Mesenchymal stem cell (in vitro differentiated cells and primary cell): ENCODE data around the gene ZNF621.
A peak's percentile ranks its signal among the peaks of the same experiment; 100 is the strongest.

Source experiments
- DNase-seq: peaks from one replicate; pipeline ENCODE4 v3.0.0-alpha.2; 2013
- H2AFZ ChIP-seq: one replicate; pipeline ENCODE4 v1.6.1; 2013; ENCODE audit warnings: low read depth, mild to moderate bottlenecking, control low read depth, inconsistent platforms, low read length, moderate library complexity
- H2AK5ac ChIP-seq: 2 replicates; pipeline ENCODE4 v1.6.1; 2013; ENCODE audit warnings: low read length, moderate library complexity, mild to moderate bottlenecking, inconsistent platforms; ENCODE audit not compliant: severe bottlenecking
- H2BK120ac ChIP-seq: one replicate; pipeline ENCODE4 v1.6.1; 2013; ENCODE audit warnings: low read depth, mild to moderate bottlenecking, inconsistent platforms, low read length, moderate library complexity
- H2BK12ac ChIP-seq, 2 experiments: one replicate each; pipeline ENCODE4 v1.6.1; 2013; ENCODE audit warnings: inconsistent platforms in 2 of 2, low read length in 2 of 2, mild to moderate bottlenecking in 2 of 2, moderate library complexity in 2 of 2, control low read depth in 1 of 2
- H2BK15ac ChIP-seq: one replicate; pipeline ENCODE4 v1.6.1; 2013; ENCODE audit warnings: mild to moderate bottlenecking, low read depth, inconsistent platforms; ENCODE audit not compliant: poor library complexity, severe bottlenecking
- H2BK5ac ChIP-seq: 2 replicates; pipeline ENCODE4 v1.6.1; 2013; ENCODE audit warnings: low read depth, mild to moderate bottlenecking, low read length, control low read depth, inconsistent platforms; ENCODE audit not compliant: poor library complexity, severe bottlenecking
- H3K14ac ChIP-seq, 2 experiments: one replicate each; pipeline ENCODE4 v1.6.1; 2013; ENCODE audit warnings: inconsistent platforms in 2 of 2, low read length in 2 of 2, control low read depth in 1 of 2, mild to moderate bottlenecking in 1 of 2, moderate library complexity in 1 of 2
- H3K18ac ChIP-seq, 2 experiments: one replicate each; pipeline ENCODE4 v1.6.1; 2013; ENCODE audit warnings: inconsistent platforms in 2 of 2, low read length in 2 of 2, control low read depth in 1 of 2, low read depth in 1 of 2, mild to moderate bottlenecking in 1 of 2
- H3K23ac ChIP-seq, 2 experiments: one replicate each; pipeline ENCODE4 v1.6.1; 2013; ENCODE audit warnings: inconsistent platforms in 2 of 2, low read length in 2 of 2, mild to moderate bottlenecking in 2 of 2, moderate library complexity in 2 of 2, control low read depth in 1 of 2
- H3K27ac ChIP-seq: 2 replicates; pipeline ENCODE4 v1.5.1; 2013; ENCODE audit warnings: mild to moderate bottlenecking, moderate library complexity, low read length, control low read depth, inconsistent platforms; ENCODE audit not compliant: poor library complexity, severe bottlenecking
- H3K27me3 ChIP-seq, 2 experiments: 2 replicates each; pipeline versions ENCODE4 v1.6.1 to v1.7.0; 2013; ENCODE audit warnings: low read length in 2 of 2, mild to moderate bottlenecking in 2 of 2, moderate library complexity in 2 of 2, control low read depth in 1 of 2, inconsistent platforms in 1 of 2; ENCODE audit not compliant: control insufficient read depth in 1 of 2, insufficient read depth in 1 of 2
- H3K36me3 ChIP-seq, 2 experiments: 2 replicates each; pipeline versions ENCODE4 v1.6.1 to v1.7.0; 2013; ENCODE audit warnings: low read length in 2 of 2, control low read depth in 1 of 2, inconsistent platforms in 1 of 2, low read depth in 1 of 2, mild to moderate bottlenecking in 1 of 2; ENCODE audit not compliant: insufficient read depth in 2 of 2, control insufficient read depth in 1 of 2
- H3K4ac ChIP-seq, 2 experiments: one replicate each; pipeline ENCODE4 v1.6.1; 2013; ENCODE audit warnings: inconsistent platforms in 2 of 2, low read length in 2 of 2, mild to moderate bottlenecking in 2 of 2, moderate library complexity in 2 of 2, control low read depth in 1 of 2, low read depth in 1 of 2
- H3K4me1 ChIP-seq: 2 replicates; pipeline ENCODE4 v1.6.1; 2013; ENCODE audit warnings: low read depth, low read length, control low read depth; ENCODE audit not compliant: control insufficient read depth, insufficient read depth
- H3K4me2 ChIP-seq: 2 replicates; pipeline ENCODE4 v1.6.1; 2013; ENCODE audit warnings: low read length, mild to moderate bottlenecking, inconsistent platforms; ENCODE audit not compliant: poor library complexity, severe bottlenecking
- H3K4me3 ChIP-seq, 2 experiments: 2 replicates each; pipeline versions ENCODE4 v1.5.1 to v1.7.0; 2013; ENCODE audit warnings: low read length in 2 of 2, mild to moderate bottlenecking in 2 of 2, control low read depth in 1 of 2, low read depth in 1 of 2; ENCODE audit not compliant: insufficient read depth in 1 of 2
- H3K79me1 ChIP-seq: replicated peaks from 2 replicates; pipeline ENCODE4 v1.6.1; 2013; ENCODE audit warnings: mild to moderate bottlenecking, control low read depth, low read length, inconsistent platforms; ENCODE audit not compliant: poor library complexity, severe bottlenecking
- H3K9ac ChIP-seq: 2 replicates; pipeline ENCODE4 v1.7.0; 2013; ENCODE audit warnings: mild to moderate bottlenecking, low read length, moderate library complexity
- H3K9me3 ChIP-seq: 2 replicates; pipeline ENCODE4 v1.7.0; 2013; ENCODE audit warnings: mild to moderate bottlenecking, low read length; ENCODE audit not compliant: control insufficient read depth
- H4K8ac ChIP-seq: one replicate; pipeline ENCODE4 v1.6.1; 2013; ENCODE audit warnings: inconsistent platforms, mild to moderate bottlenecking, low read length, moderate library complexity
- H4K91ac ChIP-seq: one replicate; pipeline ENCODE4 v1.6.1; 2013; ENCODE audit warnings: mild to moderate bottlenecking, low read length, inconsistent platforms
- WGBS: methylation state at CpG from one replicate; pipeline ENCODE4 v1.1.7; 2013; ENCODE audit warnings: mixed read lengths; 5-methylcytosine and 5-hydroxymethylcytosine counted together

ZNF621 gene

DNA sequence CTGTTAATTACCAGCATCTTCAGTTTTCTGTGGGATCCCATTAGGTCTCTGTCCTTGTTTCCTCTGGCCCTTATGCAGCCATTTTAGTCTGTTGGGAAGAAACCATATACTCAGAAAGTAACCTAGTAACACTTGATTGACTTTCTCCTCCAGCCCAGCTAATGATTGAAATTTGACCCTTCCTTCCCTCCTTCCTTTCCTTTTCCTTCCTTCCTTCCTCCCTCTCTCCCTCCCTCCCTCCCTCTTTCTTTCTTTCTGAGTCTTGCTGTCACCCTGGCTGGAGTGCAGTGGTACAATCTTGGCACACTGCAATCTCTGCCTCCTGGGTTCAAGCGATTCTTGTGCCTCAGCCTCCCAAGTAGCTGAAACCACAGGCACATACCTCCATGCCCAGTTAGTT is 24.8 kb upstream of the ZNF621 start:
- peaks cover 2% of the 10 kb centered on the region for H3K4me1 ChIP-seq
- H3K79me1 ChIP-seq: no peaks in the 10 kb centered on the region
- no peak overlapping the region for H3K4ac ChIP-seq
- H3K27ac ChIP-seq: no peak overlapping the region
- no peak overlapping the region for H2AFZ ChIP-seq
- no CpG with 5 or more reads among the region's 1 CpG for WGBS
- H3K4me3 ChIP-seq: no peak overlapping the region
- H3K9me3 ChIP-seq: no peaks in the 10 kb centered on the region
- H2BK5ac ChIP-seq: no peak overlapping the region
- no peaks in the 10 kb centered on the region for H3K36me3 ChIP-seq
- H4K8ac ChIP-seq: no peak overlapping the region
- H3K23ac ChIP-seq: no peak overlapping the region
- no peak overlapping the region for H4K91ac ChIP-seq
- H3K18ac ChIP-seq: no peak overlapping the region
- H3K14ac ChIP-seq: no peak overlapping the region
- H2BK120ac ChIP-seq: no peak overlapping the region
- no peak overlapping the region for H2AK5ac ChIP-seq
- H2BK15ac ChIP-seq: no peak overlapping the region
- H3K27me3 ChIP-seq: no peaks in the 10 kb centered on the region
- no peak overlapping the region for H3K4me2 ChIP-seq
- H2BK12ac ChIP-seq: no peak overlapping the region
- DNase-seq: no peak
- H3K9ac ChIP-seq: no peak overlapping the region

DNA sequence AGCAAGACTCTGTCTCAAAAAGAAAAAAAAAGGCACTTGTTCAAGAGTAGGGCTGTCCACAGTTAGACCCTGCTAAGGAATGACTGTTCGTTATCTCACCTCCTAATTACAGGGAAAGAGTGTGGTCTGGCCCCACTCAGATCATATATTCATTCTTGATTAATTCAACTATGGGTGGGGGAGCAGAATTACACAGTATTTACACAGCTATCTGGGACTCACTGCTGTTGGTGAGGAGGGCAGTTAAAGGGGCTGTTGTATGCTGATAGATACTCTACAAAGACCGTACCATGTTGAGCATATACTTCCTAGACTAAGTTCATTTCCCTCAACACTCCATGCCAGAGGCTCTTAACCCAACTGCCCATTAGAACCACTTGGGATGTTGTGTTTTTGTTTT is 22.7 kb upstream of the ZNF621 start:
- H3K14ac ChIP-seq: no peak overlapping the region
- no peak overlapping the region for H3K4ac ChIP-seq
- H3K9me3 ChIP-seq: no peaks in the 10 kb centered on the region
- peaks cover 7% of the 10 kb centered on the region for H3K4me1 ChIP-seq
- no peak overlapping the region for H2BK12ac ChIP-seq
- no peaks in the 10 kb centered on the region for H3K27me3 ChIP-seq
- H3K4me3 ChIP-seq: no peak overlapping the region
- H2BK120ac ChIP-seq: no peak overlapping the region
- no CpG with 5 or more reads among the region's 2 CpGs for WGBS
- no peak overlapping the region for H3K23ac ChIP-seq
- no peak for DNase-seq
- no peak overlapping the region for H3K9ac ChIP-seq
- no peaks in the 10 kb centered on the region for H3K79me1 ChIP-seq
- H2AK5ac ChIP-seq: no peak overlapping the region
- H2BK15ac ChIP-seq: no peak overlapping the region
- no peak overlapping the region for H2AFZ ChIP-seq
- H3K36me3 ChIP-seq: no peaks in the 10 kb centered on the region
- H3K4me2 ChIP-seq: no peak overlapping the region
- H4K91ac ChIP-seq: no peak overlapping the region
- H3K18ac ChIP-seq: no peak overlapping the region
- no peak overlapping the region for H3K27ac ChIP-seq
- no peak overlapping the region for H2BK5ac ChIP-seq
- H4K8ac ChIP-seq: no peak overlapping the region

DNA sequence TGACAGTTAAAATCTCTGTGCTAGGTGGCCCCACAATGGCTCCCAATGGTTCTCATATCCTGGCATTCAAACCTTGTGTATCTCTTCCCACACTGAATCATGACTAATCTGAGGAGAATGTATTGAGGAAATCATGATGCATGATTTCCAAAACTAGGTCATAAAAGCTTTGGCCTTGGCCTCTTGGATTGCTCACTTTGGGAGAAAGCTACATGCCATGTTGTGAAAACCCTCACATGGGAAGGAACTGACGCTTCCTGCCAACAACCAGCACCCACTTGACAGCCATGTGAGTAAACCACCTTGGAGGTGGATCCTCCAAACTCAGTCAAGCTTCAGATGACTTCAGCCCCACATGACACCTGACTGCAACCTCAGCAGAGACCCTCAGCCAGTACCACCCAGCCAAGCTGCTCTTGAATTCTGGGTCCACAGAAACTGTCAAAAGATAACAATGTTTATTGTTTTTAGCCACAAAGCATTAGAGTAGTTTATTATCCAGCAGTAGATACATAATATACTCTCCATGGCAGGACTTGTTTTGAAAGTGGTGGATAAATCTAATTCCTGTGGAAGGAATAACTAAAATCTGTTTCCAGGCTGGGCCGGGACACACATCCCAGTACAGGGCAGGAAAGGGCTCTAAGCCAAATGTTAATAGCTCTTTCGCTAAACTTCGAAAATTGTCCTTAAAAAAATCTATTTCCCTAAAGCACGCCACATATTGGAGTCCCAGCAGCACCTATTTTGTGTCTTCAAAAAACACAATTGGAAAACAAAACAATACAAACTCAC is 19.9 kb upstream of the ZNF621 start:
- Histone ChIP-seq H3K9me3 (no peaks in the 10 kb centered on the region), H3K79me1 (no peaks in the 10 kb centered on the region), H3K18ac (no peak overlapping the region), H3K9ac (peak overlapping the region; percentile 72), H4K8ac (peak overlapping the region; percentile 60), H2BK15ac (no peak overlapping the region), H3K23ac (no peak overlapping the region), H3K4me1 (peaks cover 7% of the 10 kb centered on the region), H3K27ac (peak overlapping the region; percentile 44), H2AFZ (no peak overlapping the region), H2BK12ac (no peak overlapping the region), H3K4ac (no peak overlapping the region), H2BK120ac (no peak overlapping the region), H3K14ac (no peak overlapping the region), H2BK5ac (no peak overlapping the region), H2AK5ac (no peak overlapping the region), H3K27me3 (no peaks in the 10 kb centered on the region), H3K4me2 (no peak overlapping the region), H3K36me3 (no peaks in the 10 kb centered on the region), H3K4me3 (no peak overlapping the region), H4K91ac (no peak overlapping the region)
- 73% methylated on average over 5 of the region's 5 CpGs for WGBS
- DNase-seq: peak; percentile 97

DNA sequence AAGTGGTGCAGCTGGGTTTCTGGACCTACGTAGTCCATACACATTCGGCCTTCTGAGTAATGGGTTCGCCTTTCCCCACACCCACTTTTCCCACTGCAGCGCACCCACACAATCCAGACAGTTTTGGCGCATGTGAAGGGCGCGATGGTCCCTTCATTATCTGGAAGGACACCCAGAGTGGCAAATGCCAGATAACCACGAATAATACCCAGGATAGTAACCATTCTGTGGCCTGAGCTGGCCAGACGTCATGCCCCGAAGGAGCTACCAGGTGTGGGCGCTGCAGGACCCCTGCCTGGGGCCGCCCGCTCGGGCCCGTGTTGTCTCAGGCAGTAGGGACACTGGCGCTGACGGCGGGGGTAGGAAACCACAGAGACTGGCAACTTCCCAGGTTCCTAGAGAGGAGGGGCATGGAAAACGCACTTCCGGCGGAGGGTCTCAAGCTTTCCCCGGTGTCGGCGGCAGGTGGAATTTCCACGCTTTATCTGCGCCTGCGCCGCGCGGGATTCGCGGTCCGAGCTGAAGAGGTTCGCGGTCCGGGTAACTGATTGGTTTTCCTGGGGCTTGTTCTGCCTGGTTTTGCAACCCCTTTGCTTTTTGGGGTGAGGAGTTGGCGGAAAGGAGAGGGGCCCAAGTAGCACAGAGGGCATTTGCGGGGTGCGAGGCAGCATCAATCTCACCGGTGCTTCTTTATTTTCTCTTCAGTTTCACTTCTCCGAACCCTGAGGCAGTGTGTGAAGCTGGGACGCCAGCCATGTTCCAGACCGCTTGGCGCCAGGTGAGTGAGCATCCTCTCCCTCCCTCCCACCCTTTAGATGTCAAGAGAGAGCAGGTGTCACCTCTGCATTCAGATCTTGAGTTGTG is 18.9 kb upstream of the ZNF621 start, which contains the start of gene ZNF620:
Gene ZNF620, plus strand, starts transcription at position 441 of the 864 bp plus-strand sequence. Its CDS starts 314 bp downstream, at position 755.
- Histone ChIP-seq H3K4me3 (peak within 1 kb of the TSS; percentile 70 to 84), H3K4me1 (peaks cover 7% of the 10 kb centered on the region), H3K79me1 (no peaks in the 10 kb centered on the region), H2BK12ac (peak within 1 kb of the TSS in 1 of 2 experiments; percentile 41), H2BK120ac (no peak within 1 kb of the TSS), H3K27ac (peak within 1 kb of the TSS; percentile 44), H2AK5ac (peak within 1 kb of the TSS; percentile 60), H2BK5ac (no peak within 1 kb of the TSS), H2BK15ac (peak within 1 kb of the TSS; percentile 70), H3K18ac (peak within 1 kb of the TSS in 1 of 2 experiments; percentile 44), H3K4ac (peak within 1 kb of the TSS in 1 of 2 experiments; percentile 20), H3K27me3 (no peaks in the 10 kb centered on the region), H3K14ac (peak within 1 kb of the TSS in 1 of 2 experiments; percentile 45), H3K4me2 (peak within 1 kb of the TSS; percentile 72), H2AFZ (peak within 1 kb of the TSS; percentile 95), H3K36me3 (peaks cover 0 to 5% of the 10 kb centered on the region in 2 experiments), H3K23ac (no peak within 1 kb of the TSS), H4K8ac (peak within 1 kb of the TSS; percentile 89), H3K9ac (peak within 1 kb of the TSS; percentile 72), H4K91ac (peak within 1 kb of the TSS; percentile 74), H3K9me3 (no peaks in the 10 kb centered on the region)
- WGBS: 15% methylated on average over 43 of the region's 44 CpGs
- peak; percentile 48 for DNase-seq
